Right lung (tissue), 5 donors: ENCODE results near the gene CCDC74B. TPM values are rescaled to one million over a fixed set of nuclear protein-coding genes. Genes with fewer than 3 reads are reported as not detected.
"Not testable (repeated sequence)": the region's sequence is repeated elsewhere in the genome, so short reads cannot be mapped to it uniquely, and the experiment has no call there.

Experiments used
- DNase-seq, 2 donors: peaks; one replicate each; pipeline ENCODE4 v3.0.0-alpha.2; 2013
- polyA plus RNA-seq, 5 donors: library from polyadenylated mRNA; unstranded; fragments of 120-200 nt; gene quantifications; one replicate each; pipeline versions ENCODE4 v1.2.1 to v1.2.3, GENCODE V29; 2013; ENCODE audit warnings: inconsistent platforms in 1 of 5, low replicate concordance in 1 of 5; ENCODE audit not compliant: insufficient read length in 5 of 5, insufficient read depth in 1 of 5

The CCDC74B gene
- polyA plus RNA-seq, 5 donors = 3.6 to 5.5 (median 4.7) TPM

DNA sequence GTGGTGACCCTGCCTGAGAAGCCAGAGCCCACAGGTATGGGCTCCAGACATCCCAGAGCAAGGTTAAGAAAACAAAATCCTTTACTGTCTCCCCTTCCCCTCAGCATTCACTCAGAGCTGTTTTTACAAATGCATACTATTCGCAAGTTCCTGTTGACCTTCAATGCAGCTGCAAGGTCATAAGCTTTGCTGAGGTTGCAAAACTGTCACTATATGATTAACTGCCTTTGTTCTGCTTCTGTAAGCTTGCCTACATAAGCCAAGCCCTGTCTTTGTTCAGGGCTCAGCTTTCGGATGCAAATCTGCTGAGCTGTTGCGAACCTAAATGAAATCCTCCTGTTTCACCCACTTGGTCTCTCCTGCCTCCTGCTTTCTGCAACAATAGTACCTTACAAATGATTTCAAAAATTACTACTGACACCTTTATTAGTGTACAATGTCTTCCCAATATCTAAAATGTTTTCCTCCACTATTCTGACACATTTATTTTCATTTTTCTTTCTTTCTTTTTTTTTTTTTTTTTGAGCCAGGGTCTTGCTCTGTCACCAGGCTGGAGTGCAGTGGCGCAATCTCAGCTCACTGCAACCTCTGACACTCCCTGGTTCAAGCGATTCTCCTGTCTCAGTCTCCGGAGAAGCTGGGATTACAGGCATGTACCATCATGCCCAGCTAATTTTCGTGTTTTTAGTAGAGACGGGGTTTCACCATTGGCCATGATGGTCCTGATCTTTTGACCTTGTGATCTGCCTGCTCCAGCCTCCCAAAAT is 42.1 kb downstream of the CCDC74B start:
- not testable (repeated sequence) for DNase-seq

Other genes starting within 250 kb of the CCDC74B start
- gene RAB6C, start 165.4 kb downstream of the CCDC74B start, polyA plus RNA-seq = under 1 TPM in 3 of 5 donors, not detected in 2; 0.51 to 0.74 (median 0.62) TPM
- gene POTEF, start 15.9 kb downstream of the CCDC74B start, polyA plus RNA-seq = under 1 TPM in 2 of 5 donors, not detected in 3; 0.12 to 0.18 TPM
- gene SMPD4, start 36.5 kb upstream of the CCDC74B start, polyA plus RNA-seq = 10 to 100 TPM; 59.3 to 76.0 (median 64.7) TPM
- gene MZT2B, start 37.1 kb upstream of the CCDC74B start, polyA plus RNA-seq = 100 to 1,000 TPM in 3 of 5 donors, 10 to 100 TPM in 2; 69.0 to 209 (median 103) TPM
- under 1 TPM in 4 of 5 donors, not detected in 1; 0.09 to 0.31 (median 0.15) TPM for gene TUBA3E, start 53.3 kb upstream of the CCDC74B start, polyA plus RNA-seq
- 10 to 100 TPM; 27.5 to 43.3 (median 32.6) TPM for gene IMP4, start 197.8 kb upstream of the CCDC74B start, polyA plus RNA-seq
- gene PTPN18, start 210.9 kb upstream of the CCDC74B start, polyA plus RNA-seq = 10 to 100 TPM; 32.0 to 41.0 (median 37.2) TPM